ENCODE measurements around the gene PCDH15. TPM values are rescaled to one million over a fixed set of nuclear protein-coding genes. Genes with fewer than 3 reads are reported as not detected.

Gene PCDH15
- total and polyA plus RNA-seq, 2 of the 4 experiments (the other 2 are of a cell fraction), result not detected

DNA sequence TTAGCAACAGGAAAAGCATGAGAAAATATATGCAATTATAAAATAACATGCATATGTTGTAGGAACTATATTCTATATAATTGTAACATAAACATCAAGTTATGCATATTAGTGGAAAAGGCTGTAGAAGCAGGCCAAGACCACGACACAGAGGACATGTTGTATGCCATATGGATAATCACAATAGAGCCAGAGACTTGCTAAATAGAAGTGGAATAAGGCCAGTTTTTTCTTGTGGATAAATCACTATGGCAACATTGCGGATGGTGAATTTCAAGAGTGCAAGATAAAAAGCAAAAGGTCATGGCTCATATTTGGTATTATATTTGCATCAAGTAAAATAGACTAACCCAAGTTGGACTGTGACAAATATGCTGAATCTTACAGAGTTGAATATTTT, 93.0 kb downstream of the PCDH15 start:
- Histone ChIP-seq H3K9me3 (ENCODE audit: control insufficient read depth, insufficient read depth, low read length) (no peaks in the 10 kb centered on the region), H2BK15ac (ENCODE audit: low read depth, low read length) (no peak overlapping the region), H2BK120ac (ENCODE audit: low read depth, low read length) (no peak overlapping the region), H2BK20ac (ENCODE audit: low read depth, low read length) (no peak overlapping the region), H4K5ac (ENCODE audit: low read depth, low read length) (no peak overlapping the region), H3K23ac (ENCODE audit: low read depth, low read length) (no peak overlapping the region), H2AK9ac (replicated peaks; ENCODE audit: low read depth, low read length, poor library complexity) (no peak overlapping the region), H2AK5ac (ENCODE audit: low read depth, low read length) (no peak overlapping the region), H3K56ac (ENCODE audit: extremely low read depth, insufficient read depth, low read length) (no peak overlapping the region), H4K20me1 (ENCODE audit: insufficient read depth, low read length) (no peaks in the 10 kb centered on the region), H4K8ac (ENCODE audit: low read depth in 2 of 2, low read length in 2 of 2) (no peak overlapping the region), H3K4me1 (ENCODE audit: control insufficient read depth, insufficient read depth, low read length) (no peaks in the 10 kb centered on the region), H3K36me3 (ENCODE audit: control insufficient read depth, insufficient read depth, low read length) (no peaks in the 10 kb centered on the region), H3K4me2 (ENCODE audit: low read depth, low read length) (no peak overlapping the region), H3K79me1 (ENCODE audit: low read depth in 1 of 2, low read length in 2 of 2) (no peaks in the 10 kb centered on the region), H3K4me3 (ENCODE audit: insufficient read depth, low read depth, low read length) (no peak overlapping the region), H3K27me3 (ENCODE audit: control insufficient read depth, insufficient read depth, low read length) (no peaks in the 10 kb centered on the region), H2BK5ac (ENCODE audit: low read depth, low read length, poor library complexity, severe bottlenecking) (no peak overlapping the region), H3K4ac (ENCODE audit: low read depth, low read length) (no peak overlapping the region), H3K27ac (ENCODE audit: insufficient read depth, low read length) (no peak overlapping the region), H4K91ac (ENCODE audit: insufficient read depth, low read depth, low read length) (no peak overlapping the region), H2AFZ (replicated peaks; ENCODE audit: low read length, poor library complexity) (no peak overlapping the region), H3K9ac (ENCODE audit: low read depth, low read length) (no peak overlapping the region), H3K14ac (replicated peaks; ENCODE audit: low read depth, low read length) (no peak overlapping the region), H3K9me1 (ENCODE audit: insufficient read depth, low read length) (no peaks in the 10 kb centered on the region), H3K18ac (ENCODE audit: low read depth, low read length) (no peak overlapping the region)
- in situ Hi-C loops (cut with MboI; ENCODE audit: low sequenced_read_pairs) (no loop called here), intact Hi-C loops (cut with micrococcal nuclease) (no loop called here), dilution Hi-C loops (cut with HindIII; ENCODE audit: low sequenced_read_pairs, unreplicated experiment) (no loop called here)
- ChIA-PET POLR2A (ENCODE audit: unreplicated experiment) (no interaction called here), CTCF (no interaction called here)
- no peak for ATAC-seq (ENCODE audit: low read depth)
- no CpG with 5 or more reads among the region's 2 CpGs for WGBS, 2 experiments (ENCODE audit: extremely low coverage in 2 of 2, insufficient read length in 1 of 2)
- TF ChIP-seq RCOR1 (IDR thresholded peaks at IDR 0.05; ENCODE audit: insufficient replicate concordance, low read length), result no peak
- no peak for TF ChIP-seq MAZ (IDR thresholded peaks at IDR 0.05; ENCODE audit: borderline replicate concordance, low read depth, low read length)
- TF ChIP-seq BHLHE40 (IDR thresholded peaks at IDR 0.05; ENCODE audit: low read depth, low read length), result no peak
- TF ChIP-seq MXI1 (IDR thresholded peaks at IDR 0.05; ENCODE audit: borderline replicate concordance, low read depth, low read length), result no peak
- no peak for DNase-seq
- no TSS peak for BruUV-seq (replicated peaks)

Measured in IMR-90 (cell line).